WTC11 (cell line): ENCODE data around the gene ZNF672. TPM values are rescaled to one million over a fixed set of nuclear protein-coding genes. Genes with fewer than 3 reads are reported as not detected.
A peak's percentile ranks its signal among the peaks of the same experiment; 100 is the strongest.

Source experiments
- ATAC-seq: fragments of 200-7000 bp; cut with Tn5 transposase; 2 replicates; pipeline ENCODE4 v1.10.0; 2021; ENCODE audit warnings: mild to moderate bottlenecking, moderate library complexity
- CTCF ChIA-PET: fragments of 300-600 bp; sonication (Branson Sonifier 250); formaldehyde crosslinking; loops from one replicate; lab custom pipeline; 2021; ENCODE audit warnings: antibody characterized with exemption; lab: Charles Lee
- POLR2A ChIA-PET: fragments of 350-600 bp; sonication (Branson Sonifier 250); formaldehyde crosslinking; loops from one replicate; lab custom pipeline; 2021; ENCODE audit warnings: antibody characterized with exemption; lab: Charles Lee
- DNase-seq: peaks from one replicate; pipeline ENCODE4 v3.0.0; 2021; ENCODE audit warnings: low spot score
- H3K27ac Mint-ChIP-seq: 2 replicates; pipeline ENCODE4 v1.8.0; 2021; ENCODE audit warnings: mixed read lengths
- H3K27me3 Mint-ChIP-seq: 2 replicates; pipeline ENCODE4 v1.8.0; 2021; ENCODE audit warnings: low read depth, mild to moderate bottlenecking, moderate library complexity, mixed read lengths
- H3K36me3 Mint-ChIP-seq: 2 replicates; pipeline ENCODE4 v1.8.0; 2021; ENCODE audit warnings: mixed read lengths
- H3K4me1 Mint-ChIP-seq: 2 replicates; pipeline ENCODE4 v1.8.0; 2022; ENCODE audit warnings: mixed read lengths
- H3K4me3 Mint-ChIP-seq: 2 replicates; pipeline ENCODE4 v1.8.0; 2021; ENCODE audit warnings: mild to moderate bottlenecking, moderate library complexity, mixed read lengths
- H3K9me3 Mint-ChIP-seq: 2 replicates; pipeline ENCODE4 v1.8.0; 2021; ENCODE audit warnings: mixed read lengths
- AFF4 ChIP-seq: sonication (generic); formaldehyde crosslinking; IDR thresholded peaks from 2 replicates; pipeline ENCODE4 v1.8.1; 2023; ENCODE audit warnings: mild to moderate bottlenecking, missing genetic modification reagents, borderline replicate concordance
- ARID4B ChIP-seq: sonication (generic); formaldehyde crosslinking; IDR thresholded peaks from 2 replicates; pipeline ENCODE4 v1.8.0; 2023; ENCODE audit warnings: missing genetic modification reagents, mild to moderate bottlenecking, borderline replicate concordance
- ATF6 ChIP-seq: sonication (generic); formaldehyde crosslinking; IDR thresholded peaks from 2 replicates; pipeline ENCODE4 v1.8.1; 2023; ENCODE audit warnings: mild to moderate bottlenecking, missing genetic modification reagents
- CDX4 ChIP-seq: fragments of 250-450 bp; sonication (Bioruptor Pico); IDR thresholded peaks from 2 replicates; pipeline ENCODE4 v1.9.0; 2021; ENCODE audit warnings: moderate library complexity, mild to moderate bottlenecking, inconsistent platforms, borderline replicate concordance
- FOXJ3 ChIP-seq: sonication (generic); formaldehyde crosslinking; IDR thresholded peaks from 2 replicates; pipeline ENCODE4 v1.9.0; 2021; ENCODE audit warnings: missing genetic modification reagents, mild to moderate bottlenecking, borderline replicate concordance
- FOXP1 ChIP-seq: sonication (generic); formaldehyde crosslinking; IDR thresholded peaks from 2 replicates; pipeline ENCODE4 v1.8.0; 2022; ENCODE audit warnings: missing genetic modification reagents, mild to moderate bottlenecking, moderate library complexity, borderline replicate concordance
- GRHL2 ChIP-seq: fragments of 250-450 bp; sonication (Bioruptor Pico); IDR thresholded peaks from 2 replicates; pipeline ENCODE4 v1.8.0; 2022; ENCODE audit warnings: mild to moderate bottlenecking, moderate library complexity; ENCODE audit not compliant: insufficient replicate concordance, severe bottlenecking
- IRF2 ChIP-seq: sonication (generic); formaldehyde crosslinking; IDR thresholded peaks from 2 replicates; pipeline ENCODE4 v1.8.0; 2022; ENCODE audit warnings: low read depth, missing genetic modification reagents, borderline replicate concordance
- MYBL2 ChIP-seq: sonication (generic); formaldehyde crosslinking; IDR thresholded peaks from 2 replicates; pipeline ENCODE4 v1.8.1; 2023; ENCODE audit warnings: mild to moderate bottlenecking, moderate library complexity, missing genetic modification reagents
- NR1H2 ChIP-seq: sonication (generic); formaldehyde crosslinking; IDR thresholded peaks from 2 replicates; pipeline ENCODE4 v1.9.0; 2021; ENCODE audit warnings: mild to moderate bottlenecking, moderate library complexity, missing genetic modification reagents
- PREB ChIP-seq: sonication (generic); formaldehyde crosslinking; IDR thresholded peaks from 2 replicates; pipeline ENCODE4 v1.8.1; 2022; ENCODE audit warnings: mild to moderate bottlenecking, missing genetic modification reagents, moderate library complexity, borderline replicate concordance
- SMAD3 ChIP-seq: sonication (generic); formaldehyde crosslinking; IDR thresholded peaks from 2 replicates; pipeline ENCODE4 v1.8.0; 2022; ENCODE audit warnings: missing genetic modification reagents, mild to moderate bottlenecking, borderline replicate concordance
- SOX15 ChIP-seq: fragments of 250-450 bp; sonication (Bioruptor Pico); IDR thresholded peaks from 2 replicates; pipeline ENCODE4 v1.9.0; 2021; ENCODE audit warnings: mild to moderate bottlenecking
- SP1 ChIP-seq: sonication (generic); formaldehyde crosslinking; conservative IDR thresholded peaks from 2 replicates; pipeline ENCODE4 v1.8.1; 2022; ENCODE audit warnings: missing genetic modification reagents
- TEAD4 ChIP-seq: sonication (generic); formaldehyde crosslinking; IDR thresholded peaks from 2 replicates; pipeline ENCODE4 v1.8.0; 2022; ENCODE audit warnings: mild to moderate bottlenecking, missing genetic modification reagents
- TP53 ChIP-seq: sonication (generic); formaldehyde crosslinking; IDR thresholded peaks from 2 replicates; pipeline ENCODE4 v1.8.1; 2023; ENCODE audit warnings: mild to moderate bottlenecking, missing genetic modification reagents
- ZBTB43 ChIP-seq: sonication (generic); formaldehyde crosslinking; IDR thresholded peaks from 2 replicates; pipeline ENCODE4 v1.8.1; 2023; ENCODE audit warnings: mild to moderate bottlenecking, missing genetic modification reagents
- ZNF396 ChIP-seq: fragments of 250-450 bp; sonication (Bioruptor Pico); IDR thresholded peaks from 2 replicates; pipeline ENCODE4 v1.8.0; 2021; ENCODE audit warnings: mild to moderate bottlenecking, moderate library complexity, borderline replicate concordance
- ZNF416 ChIP-seq: fragments of 250-450 bp; sonication (Bioruptor Pico); IDR thresholded peaks from 2 replicates; pipeline ENCODE4 v1.9.0; 2021; ENCODE audit warnings: mild to moderate bottlenecking, inconsistent platforms
- total RNA-seq: library from RNA; stranded (reverse); gene quantifications from 3 replicates; pipeline ENCODE4 v1.2.3, GENCODE V29; 2021

The ZNF672 gene
- total RNA-seq, 1 experiment from 2014 or later = 37.9 TPM

- TF ChIP-seq ARID4B (CRISPR knock-in tag) (no peak), IRF2 (CRISPR knock-in tag) (no peak), CDX4 (CRISPR knock-in tag) (no peak), ZBTB43 (CRISPR knock-in tag) (no peak), SMAD3 (CRISPR knock-in tag) (no peak)
These were observed 14.5 kb upstream of the ZNF672 start (continued) for GRCh38 chr1:248823517-248824001.

GRCh38 chr1:248824301-248824700, 13.7 kb upstream of the ZNF672 start:
- ATAC-seq (no peak), DNase-seq (no peak)
- H3K9me3 Mint-ChIP-seq = no peaks in the 10 kb centered on the region
- H3K4me1 Mint-ChIP-seq = peaks cover 22% of the 10 kb centered on the region
- H3K4me3 Mint-ChIP-seq = peak overlapping the region; percentile 99; the same call in 1 of the 2 replicates
- H3K36me3 Mint-ChIP-seq = peaks cover 29% of the 10 kb centered on the region
- H3K27me3 Mint-ChIP-seq = no peaks in the 10 kb centered on the region; the same call in 1 of the 2 replicates
- no peak overlapping the region for H3K27ac Mint-ChIP-seq
- TF ChIP-seq NR1H2 (CRISPR knock-in tag) (no peak), SOX15 (no peak), FOXP1 (CRISPR knock-in tag) (no peak)
- ChIA-PET POLR2A (no interaction called here), CTCF (interaction anchor here (5.2 kb wide), 1 partner anchor 14 kb away, joined by 53 read pairs; the partner anchor contains the start of gene ZNF672)

GRCh38 chr1:248824701-248825100, 13.3 kb upstream of the ZNF672 start:
- ATAC-seq = no peak
- CTCF ChIA-PET = interaction anchor here (1.9 to 5.2 kb wide), 2 partner anchors 14 to 100 kb away, joined by 5 to 53 read pairs; partner anchors contain the start of gene ZNF672
- H3K27ac Mint-ChIP-seq = no peak overlapping the region; the same call in 1 of the 2 replicates
- H3K4me1 Mint-ChIP-seq = peaks cover 19% of the 10 kb centered on the region
- H3K36me3 Mint-ChIP-seq = peaks cover 29% of the 10 kb centered on the region
- no peaks in the 10 kb centered on the region for H3K9me3 Mint-ChIP-seq
- POLR2A ChIA-PET = interaction anchor here (1.7 to 2.9 kb wide), 3 partner anchors 14 to 33 kb away, joined by 5 to 35 read pairs (median 11); partner anchors contain the start of gene ZNF672
- H3K27me3 Mint-ChIP-seq = no peaks in the 10 kb centered on the region; the same call in 1 of the 2 replicates
- peak overlapping the region; percentile 99 for H3K4me3 Mint-ChIP-seq
- no peak for DNase-seq
- TF ChIP-seq GRHL2 (CRISPR knock-in tag) = no peak
- TF ChIP-seq AFF4 (CRISPR knock-in tag) = no peak
- no peak for TF ChIP-seq PREB
- no peak for TF ChIP-seq TP53 (CRISPR knock-in tag)
- no peak for TF ChIP-seq ZNF396
- TF ChIP-seq MYBL2 = no peak
- no peak for TF ChIP-seq SOX15
- no peak for TF ChIP-seq IRF2 (CRISPR knock-in tag)
- TF ChIP-seq FOXJ3 = no peak
- no peak for TF ChIP-seq SP1 (CRISPR knock-in tag)
- no peak for TF ChIP-seq TEAD4
- no peak for TF ChIP-seq ATF6
- no peak for TF ChIP-seq ZNF416 (CRISPR knock-in tag)
